LNCaP clone FGC (cell line): ENCODE results near the gene ASPSCR1.

Experiments
- DNase-seq: peaks from one replicate; pipeline ENCODE4 v3.0.0-alpha.2; 2011; ENCODE audit warnings: low read depth
- H3K4me3 ChIP-seq: 2 replicates; pipeline ENCODE4 v1.5.1; 2011; ENCODE audit warnings: mild to moderate bottlenecking, low read depth, low read length, control low read depth
- TF ChIP-seq, protein P1 (sequence below): IDR thresholded peaks from 2 replicates; pipeline ENCODE4 v1.5.1; 2012; ENCODE audit warnings: mild to moderate bottlenecking; ENCODE audit not compliant: control insufficient read depth, insufficient read depth; ENCODE audit errors: extremely low read depth

The ASPSCR1 gene

DNA sequence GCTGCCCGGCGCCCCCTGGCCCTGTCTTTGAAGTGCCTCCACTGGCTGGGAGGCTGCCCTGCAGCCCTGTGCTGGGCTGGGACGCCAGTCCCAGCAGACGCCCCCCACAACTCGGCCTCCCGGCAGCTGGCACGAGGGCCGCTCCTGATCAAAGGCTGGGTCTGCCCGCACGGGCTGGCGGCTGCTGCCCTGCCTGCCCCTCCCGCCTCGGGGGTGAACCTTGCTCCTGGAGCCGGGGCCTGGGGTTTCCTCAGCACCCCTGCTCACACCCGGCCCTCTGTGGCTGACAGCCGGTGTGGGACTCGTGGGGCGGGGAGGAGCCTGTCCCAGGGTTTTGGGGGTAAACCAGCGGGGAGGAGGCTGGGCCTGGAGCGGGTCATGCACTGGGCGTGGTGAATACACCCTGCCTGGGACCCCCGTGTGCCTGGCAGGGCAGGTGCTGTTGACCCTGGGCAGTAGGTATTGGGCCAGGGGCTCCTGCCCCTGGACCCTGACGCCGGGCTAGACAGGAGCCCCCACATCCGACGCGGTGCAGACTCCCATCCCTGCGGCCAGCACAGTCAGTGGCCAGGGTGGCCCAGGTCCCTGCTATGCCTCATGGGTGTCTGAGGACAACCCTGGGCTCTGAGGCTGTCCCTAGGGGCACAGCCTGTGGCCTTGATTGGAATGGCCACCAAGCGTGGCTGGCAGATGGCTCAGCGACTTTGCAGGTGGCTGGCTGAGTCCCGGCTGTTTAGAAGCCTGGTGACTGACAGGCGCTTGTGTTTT is 23.6 kb downstream of the ASPSCR1 start:
- no peak overlapping the region for H3K4me3 ChIP-seq
- TF ChIP-seq, protein P1, sequence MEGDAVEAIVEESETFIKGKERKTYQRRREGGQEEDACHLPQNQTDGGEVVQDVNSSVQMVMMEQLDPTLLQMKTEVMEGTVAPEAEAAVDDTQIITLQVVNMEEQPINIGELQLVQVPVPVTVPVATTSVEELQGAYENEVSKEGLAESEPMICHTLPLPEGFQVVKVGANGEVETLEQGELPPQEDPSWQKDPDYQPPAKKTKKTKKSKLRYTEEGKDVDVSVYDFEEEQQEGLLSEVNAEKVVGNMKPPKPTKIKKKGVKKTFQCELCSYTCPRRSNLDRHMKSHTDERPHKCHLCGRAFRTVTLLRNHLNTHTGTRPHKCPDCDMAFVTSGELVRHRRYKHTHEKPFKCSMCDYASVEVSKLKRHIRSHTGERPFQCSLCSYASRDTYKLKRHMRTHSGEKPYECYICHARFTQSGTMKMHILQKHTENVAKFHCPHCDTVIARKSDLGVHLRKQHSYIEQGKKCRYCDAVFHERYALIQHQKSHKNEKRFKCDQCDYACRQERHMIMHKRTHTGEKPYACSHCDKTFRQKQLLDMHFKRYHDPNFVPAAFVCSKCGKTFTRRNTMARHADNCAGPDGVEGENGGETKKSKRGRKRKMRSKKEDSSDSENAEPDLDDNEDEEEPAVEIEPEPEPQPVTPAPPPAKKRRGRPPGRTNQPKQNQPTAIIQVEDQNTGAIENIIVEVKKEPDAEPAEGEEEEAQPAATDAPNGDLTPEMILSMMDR = no peak
- DNase-seq = no peak

DNA sequence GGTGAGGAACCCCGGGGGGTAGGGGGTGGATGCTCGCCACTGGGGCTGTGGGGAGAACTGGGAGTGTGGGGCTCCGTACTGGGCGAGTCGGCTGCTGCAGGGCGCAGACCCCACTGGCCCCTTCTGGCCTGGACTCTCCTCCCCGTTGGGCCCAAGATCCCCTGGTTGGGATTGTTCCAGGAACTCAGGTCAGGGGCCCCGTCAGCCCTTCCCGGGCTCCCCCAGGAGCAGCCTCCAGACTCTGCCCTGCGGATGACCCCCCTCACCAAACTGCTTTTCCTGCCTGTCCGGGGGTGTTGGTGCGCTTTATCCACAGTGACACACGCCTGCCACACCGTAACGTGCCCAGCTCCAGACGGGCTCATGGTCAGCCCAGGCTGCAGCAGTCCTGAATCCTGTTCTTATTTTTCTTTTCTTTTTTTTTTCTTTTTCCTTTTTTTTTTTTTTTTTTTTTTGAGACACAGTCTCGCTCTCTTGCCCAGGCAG is 24.2 kb downstream of the ASPSCR1 start:
- DNase-seq = no peak
- TF ChIP-seq, protein P1 = no peak
- H3K4me3 ChIP-seq = no peak overlapping the region

DNA sequence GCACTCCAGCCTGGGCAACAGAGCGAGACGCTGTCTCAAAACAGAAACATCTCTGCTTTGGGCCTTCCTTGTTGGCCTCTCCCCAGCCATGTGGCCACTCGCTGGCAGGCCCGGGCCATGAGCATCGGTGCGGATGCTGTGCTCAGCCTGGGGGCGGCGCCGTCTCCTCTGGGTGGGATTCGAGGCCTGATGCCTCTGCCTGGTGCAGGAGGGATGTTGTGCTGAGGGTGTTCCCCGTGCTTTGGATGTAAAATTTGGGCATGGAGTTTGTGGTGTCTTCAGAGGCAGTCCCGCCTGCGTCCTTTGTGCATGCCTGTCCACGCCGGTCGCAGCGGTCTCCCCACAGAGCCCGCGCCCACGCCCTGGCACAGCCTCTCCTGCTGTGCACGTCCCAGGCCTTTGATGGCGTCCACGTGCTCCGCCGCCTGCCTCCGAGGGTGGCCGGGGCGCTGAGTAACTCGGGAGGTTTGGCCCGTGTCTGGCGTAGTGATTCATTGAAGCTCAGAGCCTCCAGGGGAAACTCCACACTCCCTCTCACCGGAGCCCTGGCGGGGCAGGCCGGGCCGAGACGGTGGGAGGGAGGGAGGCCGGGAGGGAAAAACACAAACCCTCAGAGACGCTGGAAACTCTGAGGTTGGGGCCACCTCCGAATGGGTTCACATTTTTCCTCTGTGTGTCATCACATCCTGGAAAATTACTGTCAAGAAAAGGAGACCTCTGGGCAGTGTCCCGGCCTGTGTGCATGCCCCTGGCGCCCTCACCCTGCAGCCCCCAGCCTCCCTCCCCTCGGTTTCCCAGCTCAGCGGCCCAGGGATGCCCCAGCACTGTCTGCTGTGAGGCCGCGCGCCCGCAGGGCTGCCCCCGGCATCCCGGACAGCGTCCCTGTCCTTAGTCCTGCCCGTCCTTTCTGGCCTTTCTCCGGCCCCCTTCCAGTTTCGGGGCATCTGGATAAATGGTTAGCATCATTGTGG is 26.3 kb downstream of the ASPSCR1 start:
- TF ChIP-seq, protein P1 = no peak
- DNase-seq = no peak
- H3K4me3 ChIP-seq = no peak overlapping the region

DNA sequence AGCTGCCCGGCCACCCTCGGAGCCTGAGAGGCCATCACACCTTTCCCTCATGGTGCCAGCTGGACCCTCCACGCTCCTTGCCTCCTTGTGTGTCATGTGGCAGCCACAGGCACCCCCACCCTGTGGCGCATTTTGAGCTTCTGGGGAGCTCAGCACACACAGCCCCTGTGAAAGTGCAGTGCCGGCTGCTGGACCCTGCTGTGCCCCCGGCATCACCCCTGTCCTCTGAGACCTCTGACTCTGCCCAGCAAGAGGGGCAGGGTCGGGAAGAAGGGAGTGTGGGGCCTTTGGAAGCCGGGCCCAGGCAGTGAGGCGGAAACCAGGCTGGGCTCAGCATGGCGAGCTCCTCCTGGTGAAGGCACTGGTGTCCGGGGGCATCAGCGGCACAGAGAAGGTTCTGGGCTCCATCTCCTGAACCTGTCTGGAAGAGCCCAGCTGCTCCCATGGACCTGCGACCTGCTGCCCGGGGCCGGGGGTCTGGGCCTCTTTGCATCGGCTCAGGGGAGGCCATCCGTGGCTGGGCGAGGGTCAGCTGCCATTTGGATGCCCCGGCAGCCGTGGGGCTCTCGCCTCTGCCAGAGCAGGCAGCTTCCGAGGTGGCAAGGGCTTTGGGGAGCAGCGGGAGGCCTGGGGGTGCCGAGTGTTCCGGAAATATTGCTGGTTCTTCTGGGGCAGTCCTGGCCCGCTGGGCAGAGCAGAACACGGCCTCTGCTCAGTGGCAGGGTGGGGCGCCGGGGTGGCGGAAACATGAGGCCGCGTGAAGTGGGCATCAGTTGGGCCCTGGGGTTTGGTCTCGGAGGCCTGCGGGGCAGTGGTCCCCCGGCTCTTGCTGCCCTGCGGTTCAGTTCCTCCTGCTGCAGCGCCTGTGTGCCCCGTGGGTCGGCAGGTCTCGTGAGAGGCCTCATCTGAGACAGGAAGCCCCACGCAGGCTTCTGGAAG is 27.4 kb downstream of the ASPSCR1 start:
- no peak overlapping the region for H3K4me3 ChIP-seq
- TF ChIP-seq, protein P1 = no peak
- no peak for DNase-seq

GRCh38 chr17:82005701-82006348 is 28.4 kb downstream of the ASPSCR1 start:
- TF ChIP-seq, protein P1 = no peak
- DNase-seq = no peak

More at GRCh38 chr17:82005701-82006348, 28.4 kb downstream of the ASPSCR1 start:
- no peak overlapping the region for H3K4me3 ChIP-seq
